ENCODE results near the gene CCNE1. TPM values are rescaled to one million over a fixed set of nuclear protein-coding genes. Genes with fewer than 3 reads are reported as not detected.
A peak's percentile ranks its signal among the peaks of the same experiment; 100 is the strongest.
"Not testable (repeated sequence)": the region's sequence is repeated elsewhere in the genome, so short reads cannot be mapped to it uniquely, and the experiment has no call there.

CCNE1 gene
- total RNA-seq, 1 experiment from 2014 or later = 20.1 TPM

- H4K20me1 ChIP-seq (ENCODE audit: insufficient read depth, low read depth, low read length) = no peaks in the 10 kb centered on the region
- no peak for DNase-seq
- H3K36me3 ChIP-seq (ENCODE audit: insufficient read depth, low read length) = peaks cover 18% of the 10 kb centered on the region
- no peak overlapping the region for H3K27ac ChIP-seq (ENCODE audit: low read length)
- H3K27me3 ChIP-seq (ENCODE audit: low read length) = no peaks in the 10 kb centered on the region
- H3K9me2 ChIP-seq (replicated peaks; ENCODE audit: insufficient read depth, low read length) = no peaks in the 10 kb centered on the region
- no peak overlapping the region for H3K9ac ChIP-seq (ENCODE audit: low read length)
- peaks cover 46% of the 10 kb centered on the region for H3K4me1 ChIP-seq (ENCODE audit: low read length)
- no peak overlapping the region for H3K4me2 ChIP-seq (ENCODE audit: low read depth, low read length, poor library complexity, severe bottlenecking)
- peaks cover 12% of the 10 kb centered on the region; the same call in 1 of the 2 replicates for H3K79me2 ChIP-seq (ENCODE audit: low read length)
- H3K4me3 ChIP-seq (ENCODE audit: low read length) = no peak overlapping the region
- H2AFZ ChIP-seq (ENCODE audit: low read length) = no peak overlapping the region
- no peaks in the 10 kb centered on the region for H3K9me3 ChIP-seq (ENCODE audit: low read length)
Observed at GRCh38 chr19:29813642-29814041, 1.9 kb downstream of the CCNE1 start.

- peaks cover 30% of the 10 kb centered on the region for H3K36me3 ChIP-seq (ENCODE audit: insufficient read depth, low read length)
- H2AFZ ChIP-seq (ENCODE audit: low read length) = no peak overlapping the region
- no peaks in the 10 kb centered on the region for H3K27me3 ChIP-seq (ENCODE audit: low read length)
- peak overlapping the region; percentile 46 for H3K9ac ChIP-seq (ENCODE audit: low read length)
- peak overlapping the region; percentile 66 for H3K27ac ChIP-seq (ENCODE audit: low read length)
- H3K4me2 ChIP-seq (ENCODE audit: low read depth, low read length, poor library complexity, severe bottlenecking) = peak overlapping the region; percentile 63
- H3K4me1 ChIP-seq (ENCODE audit: low read length) = peaks cover 44% of the 10 kb centered on the region
- no peaks in the 10 kb centered on the region for H4K20me1 ChIP-seq (ENCODE audit: insufficient read depth, low read depth, low read length)
- no peaks in the 10 kb centered on the region for H3K9me3 ChIP-seq (ENCODE audit: low read length)
- H3K79me2 ChIP-seq (ENCODE audit: low read length) = peaks cover 12% of the 10 kb centered on the region; the same call in 1 of the 2 replicates
- peak; percentile 83 for DNase-seq
- H3K9me2 ChIP-seq (replicated peaks; ENCODE audit: insufficient read depth, low read length) = no peaks in the 10 kb centered on the region
- no peak overlapping the region for H3K4me3 ChIP-seq (ENCODE audit: low read length)
Observed at GRCh38 chr19:29815231-29815630, 3.4 kb downstream of the CCNE1 start.

GRCh38 chr19:29817316-29817715, 5.5 kb downstream of the CCNE1 start:
- Histone ChIP-seq H3K9ac (ENCODE audit: low read length) (no peak overlapping the region), H4K20me1 (ENCODE audit: insufficient read depth, low read depth, low read length) (no peaks in the 10 kb centered on the region), H3K27ac (ENCODE audit: low read length) (no peak overlapping the region), H3K27me3 (ENCODE audit: low read length) (no peaks in the 10 kb centered on the region), H3K4me3 (ENCODE audit: low read length) (no peak overlapping the region), H3K4me1 (ENCODE audit: low read length) (peaks cover 35% of the 10 kb centered on the region), H3K36me3 (ENCODE audit: insufficient read depth, low read length) (peaks cover 46% of the 10 kb centered on the region), H3K9me2 (replicated peaks; ENCODE audit: insufficient read depth, low read length) (no peaks in the 10 kb centered on the region), H3K79me2 (ENCODE audit: low read length) (peaks cover 8% of the 10 kb centered on the region; the same call in 1 of the 2 replicates), H3K9me3 (ENCODE audit: low read length) (no peaks in the 10 kb centered on the region), H3K4me2 (ENCODE audit: low read depth, low read length, poor library complexity, severe bottlenecking) (no peak overlapping the region), H2AFZ (ENCODE audit: low read length) (no peak overlapping the region)
- no peak for DNase-seq

GRCh38 chr19:29819300-29819699, 7.5 kb downstream of the CCNE1 start:
- Histone ChIP-seq H3K79me2 (ENCODE audit: low read length) (no peaks in the 10 kb centered on the region), H3K9ac (ENCODE audit: low read length) (no peak overlapping the region), H3K27ac (ENCODE audit: low read length) (no peak overlapping the region), H3K4me1 (ENCODE audit: low read length) (peaks cover 16% of the 10 kb centered on the region), H3K4me3 (ENCODE audit: low read length) (no peak overlapping the region), H4K20me1 (ENCODE audit: insufficient read depth, low read depth, low read length) (no peaks in the 10 kb centered on the region), H2AFZ (ENCODE audit: low read length) (no peak overlapping the region), H3K9me2 (replicated peaks; ENCODE audit: insufficient read depth, low read length) (no peaks in the 10 kb centered on the region), H3K9me3 (ENCODE audit: low read length) (no peaks in the 10 kb centered on the region), H3K4me2 (ENCODE audit: low read depth, low read length, poor library complexity, severe bottlenecking) (no peak overlapping the region), H3K27me3 (ENCODE audit: low read length) (no peaks in the 10 kb centered on the region), H3K36me3 (ENCODE audit: insufficient read depth, low read length) (peaks cover 53% of the 10 kb centered on the region)
- no peak for DNase-seq

- Histone ChIP-seq H3K9me3 (ENCODE audit: low read length) (no peaks in the 10 kb centered on the region), H3K4me2 (ENCODE audit: low read depth, low read length, poor library complexity, severe bottlenecking) (no peak overlapping the region), H3K36me3 (ENCODE audit: insufficient read depth, low read length) (peaks cover 55% of the 10 kb centered on the region), H2AFZ (ENCODE audit: low read length) (no peak overlapping the region), H3K9ac (ENCODE audit: low read length) (no peak overlapping the region), H3K4me1 (ENCODE audit: low read length) (peaks cover 9% of the 10 kb centered on the region), H3K27me3 (ENCODE audit: low read length) (no peaks in the 10 kb centered on the region), H3K79me2 (ENCODE audit: low read length) (no peaks in the 10 kb centered on the region), H4K20me1 (ENCODE audit: insufficient read depth, low read depth, low read length) (no peaks in the 10 kb centered on the region), H3K4me3 (ENCODE audit: low read length) (no peak overlapping the region), H3K9me2 (replicated peaks; ENCODE audit: insufficient read depth, low read length) (no peaks in the 10 kb centered on the region), H3K27ac (ENCODE audit: low read length) (no peak overlapping the region)
- DNase-seq = no peak
Observed at GRCh38 chr19:29819986-29820385, 8.2 kb downstream of the CCNE1 start.

- peaks cover 38% of the 10 kb centered on the region; the same call in 1 of the 2 replicates for H3K36me3 ChIP-seq (ENCODE audit: insufficient read depth, low read length)
- no peaks in the 10 kb centered on the region for H3K27me3 ChIP-seq (ENCODE audit: low read length)
Observed at GRCh38 chr19:29823581-29824330, 12.0 kb downstream of the CCNE1 start.

GRCh38 chr19:29825263-29825662, 13.5 kb downstream of the CCNE1 start:
- not testable (repeated sequence) for H4K20me1 ChIP-seq (ENCODE audit: insufficient read depth, low read depth, low read length); H3K4me2 ChIP-seq (ENCODE audit: low read depth, low read length, poor library complexity, severe bottlenecking); H3K9me2 ChIP-seq (replicated peaks; ENCODE audit: insufficient read depth, low read length); H3K79me2 ChIP-seq (ENCODE audit: low read length); H2AFZ ChIP-seq (ENCODE audit: low read length); H3K9me3 ChIP-seq (ENCODE audit: low read length); DNase-seq; H3K4me3 ChIP-seq (ENCODE audit: low read length); H3K27me3 ChIP-seq (ENCODE audit: low read length); H3K9ac ChIP-seq (ENCODE audit: low read length); H3K4me1 ChIP-seq (ENCODE audit: low read length); H3K27ac ChIP-seq (ENCODE audit: low read length)
- H3K36me3 ChIP-seq (ENCODE audit: insufficient read depth, low read length) = peaks cover 26% of the 10 kb centered on the region; the same call in 1 of the 2 replicates

More at GRCh38 chr19:29823581-29824330, 12.0 kb downstream of the CCNE1 start:
- no peaks in the 10 kb centered on the region for H3K4me1 ChIP-seq (ENCODE audit: low read length)
- H3K4me3 ChIP-seq (ENCODE audit: low read length) = no peak overlapping the region
- H3K4me2 ChIP-seq (ENCODE audit: low read depth, low read length, poor library complexity, severe bottlenecking) = no peak overlapping the region
- no peak overlapping the region for H3K9ac ChIP-seq (ENCODE audit: low read length)
- H2AFZ ChIP-seq (ENCODE audit: low read length) = no peak overlapping the region
- H4K20me1 ChIP-seq (ENCODE audit: insufficient read depth, low read depth, low read length) = no peaks in the 10 kb centered on the region
- H3K9me2 ChIP-seq (replicated peaks; ENCODE audit: insufficient read depth, low read length) = no peaks in the 10 kb centered on the region
- no peaks in the 10 kb centered on the region for H3K79me2 ChIP-seq (ENCODE audit: low read length)
- no peak overlapping the region for H3K27ac ChIP-seq (ENCODE audit: low read length)
- DNase-seq = no peak
- no peaks in the 10 kb centered on the region for H3K9me3 ChIP-seq (ENCODE audit: low read length)

GRCh38 chr19:29831041-29831548, 19.3 kb downstream of the CCNE1 start:
- no peaks in the 10 kb centered on the region for H3K79me2 ChIP-seq (ENCODE audit: low read length)
- H3K9me2 ChIP-seq (replicated peaks; ENCODE audit: insufficient read depth, low read length) = no peaks in the 10 kb centered on the region
- 0 out of 2 replicates have a peak, but pooled peaks cover 5% of the 10 kb centered on the region for H4K20me1 ChIP-seq (ENCODE audit: insufficient read depth, low read depth, low read length)
- peaks cover 17% of the 10 kb centered on the region for H3K4me1 ChIP-seq (ENCODE audit: low read length)
- H2AFZ ChIP-seq (ENCODE audit: low read length) = no peak overlapping the region
- no peaks in the 10 kb centered on the region for H3K9me3 ChIP-seq (ENCODE audit: low read length)
- no peak overlapping the region for H3K4me3 ChIP-seq (ENCODE audit: low read length)
- no peaks in the 10 kb centered on the region for H3K36me3 ChIP-seq (ENCODE audit: insufficient read depth, low read length)
- no peak for DNase-seq
- H3K27ac ChIP-seq (ENCODE audit: low read length) = no peak overlapping the region
- H3K4me2 ChIP-seq (ENCODE audit: low read depth, low read length, poor library complexity, severe bottlenecking) = no peak overlapping the region
- no peak overlapping the region for H3K9ac ChIP-seq (ENCODE audit: low read length)
- H3K27me3 ChIP-seq (ENCODE audit: low read length) = no peaks in the 10 kb centered on the region
